HG03354 (cell line): ENCODE data around the gene ROR1.

Experiments
- ATAC-seq: cut with Tn5 transposase; IDR thresholded peaks from one replicate; pipeline ENCODE4 v1.9.1; 2021; ENCODE audit warnings: mild to moderate bottlenecking; ENCODE audit not compliant: unreplicated experiment, poor library complexity, severe bottlenecking

ROR1 gene

DNA sequence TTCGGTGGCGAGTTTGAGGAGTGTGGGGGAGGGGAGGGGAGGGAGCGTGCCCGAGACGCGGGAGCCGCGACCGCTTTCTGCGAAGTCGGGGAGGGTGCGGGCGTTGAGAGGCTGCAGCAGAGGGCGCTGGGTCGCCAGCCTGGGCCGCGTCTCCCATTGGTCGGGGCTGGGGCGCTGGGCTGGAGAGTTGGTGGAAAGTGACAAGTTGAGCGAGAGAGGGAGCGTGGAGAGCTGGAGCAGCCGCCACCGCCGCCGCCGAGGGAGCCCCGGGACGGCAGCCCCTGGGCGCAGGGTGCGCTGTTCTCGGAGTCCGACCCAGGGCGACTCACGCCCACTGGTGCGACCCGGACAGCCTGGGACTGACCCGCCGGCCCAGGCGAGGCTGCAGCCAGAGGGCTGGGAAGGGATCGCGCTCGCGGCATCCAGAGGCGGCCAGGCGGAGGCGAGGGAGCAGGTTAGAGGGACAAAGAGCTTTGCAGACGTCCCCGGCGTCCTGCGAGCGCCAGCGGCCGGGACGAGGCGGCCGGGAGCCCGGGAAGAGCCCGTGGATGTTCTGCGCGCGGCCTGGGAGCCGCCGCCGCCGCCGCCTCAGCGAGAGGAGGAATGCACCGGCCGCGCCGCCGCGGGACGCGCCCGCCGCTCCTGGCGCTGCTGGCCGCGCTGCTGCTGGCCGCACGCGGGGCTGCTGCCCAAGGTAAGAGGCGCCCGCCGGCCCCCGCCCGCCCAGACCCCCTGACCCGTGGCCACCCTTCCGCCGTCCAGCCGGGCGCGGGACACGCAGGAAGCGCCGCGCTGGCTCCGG lies at the start of gene ROR1:
TSS of gene ROR1 (plus strand) at position 203 of the 802 bp plus-strand sequence.
- ATAC-seq = peak; percentile 90

DNA sequence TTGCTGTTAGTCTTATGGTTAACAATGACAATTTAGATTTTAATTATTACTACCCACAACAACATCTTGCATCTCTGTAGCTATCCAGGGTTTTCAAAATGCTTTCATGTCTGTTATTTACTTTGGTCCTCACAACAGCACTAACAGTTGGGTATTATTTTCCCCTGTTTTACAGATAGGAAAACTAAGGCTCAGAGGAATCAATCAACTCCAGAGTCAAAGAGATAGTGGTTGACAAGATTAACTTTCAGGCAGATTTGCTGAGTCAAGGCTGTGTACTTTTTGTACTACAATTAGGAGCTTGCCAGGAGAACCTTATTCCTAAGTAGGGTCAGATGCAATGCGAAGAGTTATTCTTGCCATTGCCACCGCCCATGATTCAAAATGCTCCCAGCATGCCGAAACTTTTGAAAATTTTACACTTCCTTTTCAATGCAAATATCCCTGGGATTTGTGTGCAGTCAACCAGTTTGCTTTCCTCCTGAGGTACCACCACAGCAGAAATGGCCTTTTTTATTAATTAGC lies 49.4 kb upstream of the ROR1 start:
- ATAC-seq = no peak

DNA sequence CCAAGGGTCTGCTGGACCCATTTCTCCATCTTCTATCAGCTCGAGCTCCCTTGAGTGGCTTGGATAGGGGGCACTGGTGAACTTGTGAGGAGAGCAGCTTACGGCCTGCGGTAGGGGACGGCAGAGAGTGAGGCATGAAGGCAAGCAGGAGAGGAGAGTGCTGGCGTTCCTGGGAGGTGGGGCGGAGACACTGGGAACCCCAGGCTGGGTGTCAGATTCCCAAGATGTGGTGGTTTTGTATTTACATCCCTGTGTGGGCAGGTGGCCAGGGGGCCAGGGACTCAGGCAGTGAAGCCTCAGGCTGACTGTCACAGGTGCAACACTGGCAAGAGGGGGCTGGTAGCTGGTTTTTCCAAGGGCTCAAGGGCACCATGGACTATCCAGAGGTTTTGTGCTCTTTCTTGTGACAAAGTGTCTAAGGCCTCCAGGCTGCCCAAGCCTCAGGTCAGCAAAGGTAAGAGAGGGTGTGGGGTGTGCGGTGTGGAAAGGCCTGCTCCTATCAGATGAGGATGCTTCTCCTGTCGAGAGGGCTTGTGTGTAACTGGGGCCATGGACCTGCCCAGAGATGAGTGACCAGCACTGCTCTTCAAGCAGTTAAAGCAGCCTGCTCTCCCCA lies 45.1 kb upstream of the ROR1 start:
- no peak for ATAC-seq

DNA sequence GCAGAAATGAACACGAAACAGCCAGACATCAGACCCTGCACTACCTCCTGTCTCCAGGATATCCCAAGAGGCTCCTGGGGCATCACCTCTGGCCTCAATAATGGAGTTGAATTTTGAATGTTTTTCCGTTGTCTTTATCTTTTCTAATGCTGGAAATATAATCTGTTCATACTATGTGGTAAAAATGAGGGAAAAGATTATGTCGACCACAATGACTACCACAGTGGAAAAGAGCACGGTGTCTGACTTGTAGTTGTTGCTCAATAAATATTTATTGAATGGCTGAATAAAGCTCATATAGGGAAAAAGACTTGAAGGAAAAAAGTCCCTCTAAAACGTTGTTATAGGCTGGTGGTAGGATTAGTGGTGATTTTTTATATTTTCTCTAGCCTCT lies 44.6 kb upstream of the ROR1 start:
- ATAC-seq = no peak

DNA sequence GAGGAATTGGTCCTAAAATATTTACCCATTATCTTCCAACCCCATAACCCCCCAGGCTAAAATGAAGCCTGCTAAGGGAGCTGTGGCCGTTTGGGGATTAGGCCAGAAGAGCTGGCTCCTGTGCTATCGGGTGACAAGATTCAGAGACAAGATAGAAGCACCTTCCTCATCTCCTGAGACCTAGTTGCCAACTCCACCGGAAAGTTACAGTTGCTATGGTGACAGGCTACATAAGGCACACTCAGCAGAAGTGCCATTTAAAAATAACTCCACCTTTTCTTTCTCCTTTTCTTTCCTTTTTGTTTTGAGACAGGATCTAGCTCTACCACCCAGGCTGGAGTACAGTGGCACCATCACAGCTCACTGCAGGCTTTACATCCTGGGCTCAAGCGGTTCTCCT lies 43.6 kb upstream of the ROR1 start:
- ATAC-seq = no peak

DNA sequence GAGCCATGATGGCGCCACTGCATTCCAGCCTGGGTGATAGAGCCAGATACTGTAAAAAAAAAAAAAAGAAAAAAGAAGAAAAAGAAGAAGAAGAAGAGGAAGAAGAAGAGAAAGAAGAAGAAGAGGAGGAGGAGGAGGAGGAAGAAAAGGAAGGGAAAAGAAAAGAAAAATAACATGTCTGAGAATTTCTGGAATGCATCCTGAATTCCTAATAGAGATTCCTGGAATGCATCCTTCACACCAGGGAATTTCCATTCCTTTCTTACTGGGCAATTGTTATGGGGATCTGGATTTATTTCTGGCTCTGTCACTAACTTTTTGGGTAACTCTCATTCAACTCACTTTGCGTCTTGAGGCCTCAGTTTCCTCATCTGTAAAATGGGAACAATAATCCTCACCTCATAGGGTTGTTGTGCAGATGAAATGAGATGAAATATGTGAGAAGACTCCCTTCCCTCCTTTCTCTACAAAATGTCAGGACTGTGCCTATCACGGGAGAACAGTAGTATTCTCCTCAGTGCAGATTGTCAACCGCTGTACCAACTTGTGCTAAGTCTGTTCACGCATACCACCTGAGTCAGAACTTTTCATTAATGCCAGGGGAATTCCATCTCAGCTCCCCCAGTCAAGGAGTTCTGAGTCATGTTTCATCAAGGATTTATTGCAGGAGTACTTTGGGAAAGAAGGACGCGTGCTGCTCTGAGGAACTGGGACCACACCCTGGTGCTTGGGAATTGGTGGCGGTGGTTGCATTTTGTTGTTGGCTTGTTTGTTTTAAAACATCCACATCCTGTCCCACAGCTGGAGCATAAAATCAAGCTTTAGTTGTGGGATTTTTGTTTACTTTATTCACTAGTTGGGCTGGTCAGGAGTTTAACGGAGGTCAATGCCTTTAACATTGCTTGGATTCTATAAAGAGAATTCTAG lies 42.4 kb upstream of the ROR1 start:
- ATAC-seq = no peak

DNA sequence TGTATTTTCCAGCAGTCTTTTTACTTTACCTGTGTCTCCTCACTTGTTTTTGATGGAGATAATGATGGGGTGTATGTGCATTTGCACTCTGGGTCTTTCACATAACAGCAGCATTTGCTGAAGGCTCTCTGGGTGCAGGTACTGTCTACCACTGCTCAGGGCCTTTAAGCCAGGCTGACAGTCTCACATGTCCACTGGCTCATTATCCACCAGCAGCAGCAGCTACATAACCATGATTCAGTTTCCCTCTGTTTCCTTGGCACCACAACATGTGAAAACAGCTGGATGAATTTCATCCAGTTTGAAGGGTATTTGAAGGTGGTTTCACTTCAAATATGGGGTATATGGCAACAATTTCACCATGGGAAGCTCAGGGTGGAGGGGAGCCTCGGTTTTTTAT lies 41.2 kb upstream of the ROR1 start:
- no peak for ATAC-seq

DNA sequence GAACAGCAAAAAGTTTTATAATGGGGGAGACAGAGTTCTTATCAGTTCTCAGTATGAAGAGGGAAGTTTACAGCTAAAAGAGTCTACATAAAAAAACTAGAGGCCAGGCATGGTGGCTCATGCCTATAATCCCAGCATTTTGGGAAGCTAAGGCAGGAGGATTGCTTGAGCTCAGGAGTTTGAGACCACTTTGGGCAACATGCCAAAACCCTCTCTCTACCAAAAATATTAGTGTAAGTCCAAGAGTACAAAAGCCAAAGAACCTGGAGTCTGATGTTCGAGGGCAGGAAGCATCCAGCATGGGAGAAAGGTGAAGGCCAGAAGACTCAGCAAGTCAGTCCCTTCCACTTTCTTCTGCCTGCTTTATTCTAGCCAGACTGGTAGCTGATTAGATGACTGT lies 35.0 kb upstream of the ROR1 start:
- ATAC-seq = no peak

DNA sequence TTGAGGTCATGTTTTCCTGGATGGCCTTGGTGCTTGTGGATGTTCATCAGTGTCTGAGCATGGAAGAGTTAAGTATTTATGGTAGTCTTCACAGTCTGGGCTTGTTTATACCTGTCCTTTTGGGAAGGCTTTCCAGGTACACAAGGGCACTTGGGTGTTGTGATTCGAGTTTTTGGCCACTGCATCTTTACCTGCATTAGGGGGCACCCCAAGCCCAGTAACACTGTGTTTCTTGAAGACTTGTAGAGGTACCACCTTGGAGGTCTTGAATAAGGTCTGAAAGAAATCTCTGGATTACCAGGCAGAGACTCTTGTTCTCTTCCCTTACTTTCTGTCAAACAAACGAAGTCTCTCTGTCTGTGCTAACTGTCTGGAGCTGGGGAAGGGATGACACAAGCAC lies 34.4 kb upstream of the ROR1 start:
- no peak for ATAC-seq

DNA sequence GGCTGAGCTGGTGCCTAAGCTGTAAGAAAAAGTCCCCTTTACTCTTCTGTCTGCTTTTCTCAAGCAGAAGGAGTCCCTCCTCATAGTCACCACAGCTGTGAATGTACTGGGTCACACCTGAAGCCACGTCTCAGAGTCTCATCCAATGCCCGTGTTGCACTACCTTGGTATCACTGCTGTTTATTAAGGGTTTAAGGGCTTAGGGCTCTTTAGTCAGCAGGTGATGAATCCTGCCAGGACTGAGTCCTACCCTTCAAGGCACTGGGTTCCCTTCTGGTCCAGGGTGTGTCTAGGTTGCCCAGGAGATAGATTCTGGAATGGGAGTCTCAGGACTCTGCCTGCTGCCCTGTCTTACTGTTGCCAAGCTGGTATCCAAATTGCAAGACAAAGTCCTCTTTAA lies 33.4 kb upstream of the ROR1 start:
- ATAC-seq = no peak

DNA sequence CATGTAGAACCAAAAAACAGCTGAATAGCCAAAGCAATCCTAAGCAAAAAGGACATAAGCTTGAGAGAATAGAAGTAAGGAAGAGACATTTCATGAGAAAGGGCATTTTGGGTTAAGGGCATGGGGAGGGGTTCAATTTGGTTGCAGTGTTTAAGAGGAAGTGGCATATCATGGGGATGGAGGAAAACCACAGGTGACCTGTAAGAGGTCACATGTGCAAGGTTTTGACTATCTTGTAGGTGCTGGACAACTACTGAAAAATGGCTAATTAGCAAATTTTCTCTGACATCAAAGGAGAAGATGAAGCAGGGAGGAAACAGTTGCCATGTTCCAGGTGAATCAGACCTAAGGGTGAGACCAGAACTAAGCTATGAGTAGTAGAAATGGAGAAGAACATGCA lies 31.3 kb upstream of the ROR1 start:
- ATAC-seq = no peak

DNA sequence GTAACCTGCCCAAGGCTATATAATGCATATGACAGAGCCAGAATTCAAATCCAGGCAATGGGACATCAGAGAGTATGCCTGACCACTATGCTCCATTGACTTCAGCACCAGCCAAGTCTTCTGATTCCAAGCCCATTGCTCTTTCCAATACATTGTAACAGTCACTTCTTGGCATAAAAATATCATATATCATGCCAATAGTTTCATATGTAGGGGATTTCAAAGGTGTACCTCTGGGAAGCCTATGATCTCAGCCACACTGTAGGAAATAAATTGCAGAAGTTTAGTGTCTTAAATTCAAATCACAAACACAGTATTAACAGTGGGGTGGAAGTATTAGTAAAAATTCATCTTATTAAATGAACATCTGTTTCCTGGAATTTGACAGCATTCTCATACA lies 30.0 kb upstream of the ROR1 start:
- no peak for ATAC-seq

DNA sequence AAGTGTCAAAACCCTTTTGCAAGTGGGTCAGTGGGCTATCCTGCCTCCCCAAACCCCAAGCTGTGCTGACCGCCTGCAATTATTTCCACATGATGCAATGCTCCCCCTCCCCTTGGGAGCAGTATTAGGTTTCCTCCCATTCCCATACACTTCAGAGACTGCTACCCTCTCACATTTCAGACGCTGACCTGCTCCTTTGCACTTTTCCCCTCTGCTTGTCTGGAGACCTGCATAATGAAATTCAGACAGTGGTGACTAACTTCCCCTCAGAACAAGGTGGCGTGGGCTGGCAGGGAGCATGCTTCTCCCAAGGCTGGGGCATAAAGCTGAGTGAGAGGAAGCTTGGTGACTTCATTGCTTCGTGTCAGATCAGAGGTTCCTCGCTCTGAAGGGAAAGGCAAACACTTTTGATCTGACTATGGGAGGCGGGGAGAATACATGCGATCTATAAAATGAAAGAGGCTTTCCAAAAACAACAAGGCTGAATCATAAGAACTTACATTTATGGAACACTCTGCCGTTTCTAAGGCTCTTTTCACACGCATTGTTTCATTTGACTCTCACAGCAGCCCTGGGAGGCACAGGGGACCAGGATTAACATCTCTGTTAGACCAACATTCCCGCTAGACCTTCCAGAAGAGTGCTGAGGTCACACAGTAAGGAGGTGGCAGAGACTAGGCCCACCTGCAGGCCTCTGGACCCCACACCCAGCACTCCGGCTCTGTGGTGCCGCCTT lies 27.5 kb upstream of the ROR1 start:
- ATAC-seq = no peak

DNA sequence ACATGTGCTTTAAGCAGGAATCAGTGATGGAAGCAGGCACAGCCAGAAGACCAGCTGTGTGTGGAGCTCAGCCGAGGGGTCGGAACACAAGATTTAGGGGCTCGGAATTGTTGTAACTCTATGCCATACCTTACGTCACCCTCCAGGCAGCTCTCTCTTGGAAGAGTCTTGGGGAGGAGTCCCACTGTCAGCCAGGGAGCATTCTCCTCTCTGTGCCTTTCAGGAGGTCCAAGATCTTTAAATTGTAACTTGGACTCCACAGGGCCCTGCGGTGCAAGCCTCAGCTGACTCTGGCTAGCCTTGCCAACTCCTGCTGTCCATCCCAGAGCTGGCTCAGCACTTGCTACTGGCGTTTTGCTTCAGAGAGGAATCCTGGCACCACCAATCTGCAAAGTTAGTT lies 26.4 kb upstream of the ROR1 start:
- ATAC-seq = no peak

DNA sequence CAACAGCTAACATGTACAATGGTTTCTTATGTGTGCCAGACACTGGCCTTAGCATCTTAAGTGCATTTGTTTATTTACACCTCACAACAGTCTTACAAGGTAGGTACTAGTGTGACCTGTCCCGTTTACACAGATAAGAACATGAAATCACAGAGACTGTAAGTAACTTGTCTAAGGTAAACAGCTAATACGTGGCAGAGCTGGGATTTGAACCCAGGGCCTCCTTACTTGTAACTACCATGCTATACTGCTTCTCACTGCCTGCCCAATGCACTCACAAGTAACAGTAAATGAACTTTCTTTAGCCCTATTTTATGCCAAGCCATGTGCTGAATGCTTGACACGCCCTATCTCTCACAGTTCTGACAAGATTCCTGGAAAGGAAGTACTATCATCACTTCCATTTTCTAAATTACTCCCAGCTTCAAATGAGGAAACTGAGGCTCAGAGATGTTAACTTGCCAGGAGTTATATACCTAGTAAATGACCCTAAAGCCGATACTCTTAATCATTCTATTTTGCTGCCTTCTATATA lies 25.7 kb upstream of the ROR1 start:
- ATAC-seq = no peak

DNA sequence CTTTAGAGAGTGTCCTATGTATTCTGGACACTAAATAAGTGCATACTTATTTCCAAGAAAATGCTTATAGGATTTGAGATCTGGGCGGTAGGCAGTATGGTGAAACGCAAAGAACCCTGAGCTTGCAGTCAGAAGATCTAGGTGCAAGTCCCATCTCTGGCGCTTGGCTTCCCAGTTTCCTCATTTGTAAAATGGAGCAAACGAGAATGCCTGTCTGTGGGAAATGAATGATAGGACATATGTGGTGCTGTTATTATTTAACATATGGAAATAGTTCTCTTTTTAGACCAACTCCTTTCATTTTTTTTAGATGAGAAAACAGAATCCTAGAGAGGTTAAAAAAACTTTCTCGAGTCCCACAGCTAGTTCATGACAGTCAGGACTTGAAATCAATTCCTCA lies 25.2 kb upstream of the ROR1 start:
- ATAC-seq = no peak

DNA sequence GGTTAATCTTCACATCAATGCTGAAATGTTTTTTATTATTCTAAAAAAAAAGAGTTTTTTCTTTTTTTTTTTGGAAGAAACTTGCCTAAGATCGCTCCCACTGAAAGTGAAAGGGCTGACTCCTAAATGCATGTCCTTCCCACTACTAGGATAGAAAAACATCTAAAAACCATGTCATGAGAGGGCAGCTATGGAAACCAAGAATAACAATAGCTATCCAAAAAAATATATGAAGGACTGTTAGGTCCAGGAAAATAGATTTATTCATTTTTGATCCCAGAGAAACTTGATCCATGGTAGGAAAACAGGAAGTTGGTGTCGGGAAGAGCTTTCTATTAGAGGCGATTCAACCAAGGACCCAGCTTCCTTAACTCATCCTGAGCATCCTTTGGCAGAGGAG lies 23.1 kb upstream of the ROR1 start:
- ATAC-seq = no peak

DNA sequence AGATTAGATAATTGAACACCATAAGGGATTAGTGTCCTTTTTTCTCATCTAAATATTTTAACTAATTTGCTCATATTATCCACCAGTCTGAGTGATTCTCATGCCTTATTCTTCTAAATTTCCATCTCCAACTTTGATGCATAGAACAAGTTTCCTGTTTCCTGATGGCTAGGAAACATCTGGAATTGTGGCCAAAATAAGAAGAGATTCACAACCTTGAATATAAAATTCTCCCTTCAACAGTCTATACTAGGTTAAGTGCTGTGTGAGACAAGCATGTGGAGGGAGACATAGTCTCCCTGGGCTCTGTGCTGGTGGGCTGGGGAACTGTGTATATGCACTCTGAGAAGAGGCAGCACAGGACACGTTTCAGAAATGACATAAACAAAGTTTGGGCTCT lies 21.6 kb upstream of the ROR1 start:
- no peak for ATAC-seq

DNA sequence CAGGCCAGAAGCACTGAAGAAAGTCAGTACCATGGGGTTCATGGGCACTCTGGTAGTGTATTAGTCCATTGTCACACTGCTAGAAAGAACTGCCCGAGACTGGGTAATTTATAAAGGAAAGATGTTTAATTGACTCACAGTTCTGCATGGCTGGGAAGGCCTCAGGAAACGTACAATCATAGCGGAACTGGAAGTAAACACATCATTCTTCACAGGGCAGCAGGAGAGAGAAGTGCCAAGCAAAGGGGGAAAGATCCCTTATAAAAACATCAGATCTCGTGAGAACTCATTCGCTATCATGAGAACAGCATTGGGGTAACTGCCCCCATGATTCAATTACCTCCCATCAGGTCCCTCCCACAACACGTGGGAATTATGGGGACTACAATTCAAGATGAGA lies 20.2 kb upstream of the ROR1 start:
- ATAC-seq = no peak

DNA sequence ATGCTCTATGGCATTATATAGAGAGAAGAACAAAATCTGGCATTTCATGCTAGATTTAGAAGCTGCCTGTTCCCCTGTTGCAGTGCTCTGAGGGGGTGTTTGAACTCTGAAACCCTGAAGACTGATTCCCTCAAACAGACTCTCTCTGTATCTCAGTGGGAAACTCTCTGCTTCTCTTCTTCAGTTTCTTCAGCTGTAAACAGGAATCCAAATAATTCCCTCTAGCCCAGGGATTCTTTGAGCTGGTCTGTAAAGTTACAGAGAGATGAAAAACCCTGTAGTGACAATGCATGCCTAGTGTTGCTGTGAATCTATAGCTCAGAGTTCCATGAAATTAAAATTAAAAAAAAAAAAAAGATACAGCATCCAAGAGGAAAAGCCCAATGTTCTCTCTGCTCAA lies 17.0 kb upstream of the ROR1 start:
- ATAC-seq = no peak
